HCT116 (cell line): ENCODE results near the gene PCCA. TPM values are rescaled to one million over a fixed set of nuclear protein-coding genes. Genes with fewer than 3 reads are reported as not detected.
A peak's percentile ranks its signal among the peaks of the same experiment; 100 is the strongest.
"Not testable (repeated sequence)": the region's sequence is repeated elsewhere in the genome, so short reads cannot be mapped to it uniquely, and the experiment has no call there.

Source experiments
- ATAC-seq: fragments of 200-7000 bp; cut with Tn5 transposase; 2 replicates; pipeline ENCODE4 v1.9.1; 2020; ENCODE audit warnings: mild to moderate bottlenecking, moderate library complexity
- BruUV-seq: library from RNA; stranded (reverse); fragments of 400-500 nt; replicated peaks from 2 replicates; lab custom pipeline; 2021; lab: Mats Ljungman, UMichigan
- CTCF ChIA-PET: fragments of 300-600 bp; sonication (Branson Sonifier 250); formaldehyde crosslinking; loops from one replicate; lab custom pipeline; 2021; ENCODE audit warnings: antibody characterized with exemption; lab: Charles Lee
- POLR2A ChIA-PET: fragments of 300-600, 350-600 bp; sonication (Branson Sonifier 250); formaldehyde crosslinking; loops from one replicate; lab custom pipeline; 2021; ENCODE audit warnings: antibody characterized with exemption; lab: Charles Lee
- RAD21 ChIA-PET, 2 experiments: fragments of 300-600 bp; sonication (Branson Sonifier 250); formaldehyde crosslinking; loops; one replicate each; lab custom pipeline; 2023; ENCODE audit warnings: low total read pairs in 2 of 2; ENCODE audit not compliant: uncharacterized antibody in 2 of 2, unreplicated experiment in 2 of 2, low non-redundant PET in 1 of 2; lab: Charles Lee
- DNase-seq: peaks from one replicate; pipeline ENCODE4 v3.0.0-alpha.2; 2010; ENCODE audit warnings: low read depth, low spot score
- H2AFZ ChIP-seq: fragments of 200-600 bp; shearing (Covaris generic), sonication (generic); 2 replicates; pipeline ENCODE4 v1.6.1; 2017; ENCODE audit warnings: low read depth, mixed run types, mixed read lengths, antibody characterized with exemption, low read length; ENCODE audit not compliant: poor library complexity, severe bottlenecking
- H3K27ac ChIP-seq: 2 replicates; pipeline ENCODE4 v1.5.1; 2012; ENCODE audit warnings: low read depth, low read length
- H3K27me3 ChIP-seq: fragments of 200-600 bp; sonication (generic); 2 replicates; pipeline ENCODE4 v1.6.1; 2016; ENCODE audit warnings: mixed run types, low read length, mixed read lengths; ENCODE audit not compliant: insufficient read depth
- H3K36me3 ChIP-seq, 2 experiments: fragments of 200-500 bp in 1 of 2; fragments of 200-600 bp in 1 of 2; sonication (Bioruptor generic) in 1 of 2; sonication (generic) in 1 of 2; 2 replicates each; pipeline versions ENCODE4 v1.5.1 to v1.6.1; 2014 to 2016; ENCODE audit warnings: low read length in 2 of 2, inconsistent platforms in 1 of 2, mixed read lengths in 1 of 2, mixed run types in 1 of 2; ENCODE audit not compliant: insufficient read depth in 2 of 2, control insufficient read depth in 1 of 2
- H3K4me1 ChIP-seq, 2 experiments: fragments of 200-600 bp in 1 of 2; sonication (generic) in 1 of 2; 2 replicates each; pipeline versions ENCODE4 v1.5.1 to v1.6.1; 2012 to 2017; ENCODE audit warnings: low read length in 2 of 2, inconsistent platforms in 1 of 2, mild to moderate bottlenecking in 1 of 2, mixed read lengths in 1 of 2, mixed run types in 1 of 2, moderate library complexity in 1 of 2; ENCODE audit not compliant: insufficient read depth in 2 of 2, control insufficient read depth in 1 of 2
- H3K4me2 ChIP-seq: fragments of 200-600 bp; sonication (generic); 2 replicates; pipeline ENCODE4 v1.6.1; 2017; ENCODE audit warnings: mixed run types, low read length, mixed read lengths
- H3K4me3 ChIP-seq, 2 experiments: fragments of 200-600 bp in 1 of 2; sonication (generic) in 1 of 2; replicated peaks in 1 of 2; 2 replicates each; pipeline ENCODE4 v1.5.1; 2011 to 2016; ENCODE audit warnings: low read length in 2 of 2, control low read depth in 1 of 2, low read depth in 1 of 2, mild to moderate bottlenecking in 1 of 2, mixed read lengths in 1 of 2, mixed run types in 1 of 2
- H3K79me2 ChIP-seq: fragments of 200-600 bp; sonication (generic); 2 replicates; pipeline ENCODE4 v1.6.1; 2017; ENCODE audit warnings: mild to moderate bottlenecking, mixed run types, low read length, moderate library complexity, mixed read lengths; ENCODE audit not compliant: insufficient read depth
- H3K9ac ChIP-seq: fragments of 200-600 bp; sonication (generic); 2 replicates; pipeline ENCODE4 v1.6.1; 2016; ENCODE audit warnings: low read length, mixed read lengths
- H3K9me2 ChIP-seq: fragments of 200-600 bp; sonication (generic), shearing (Covaris generic); 2 replicates; pipeline ENCODE4 v1.6.1; 2017; ENCODE audit warnings: mixed run types, mild to moderate bottlenecking, moderate library complexity; ENCODE audit not compliant: insufficient read depth
- H3K9me3 ChIP-seq, 2 experiments: fragments of 200-500 bp in 1 of 2; fragments of 200-600 bp in 1 of 2; sonication (Bioruptor generic) in 1 of 2; sonication (generic) in 1 of 2; 2 replicates each; pipeline ENCODE4 v1.6.1; 2014 to 2017; ENCODE audit warnings: low read length in 2 of 2, mixed read lengths in 2 of 2, inconsistent platforms in 1 of 2, low read depth in 1 of 2, mild to moderate bottlenecking in 1 of 2, mixed run types in 1 of 2, moderate library complexity in 1 of 2; ENCODE audit not compliant: control insufficient read depth in 1 of 2, insufficient read depth in 1 of 2
- H4K20me1 ChIP-seq: fragments of 200-600 bp; sonication (generic), shearing (Covaris generic); 2 replicates; pipeline ENCODE4 v1.6.1; 2017; ENCODE audit warnings: mixed run types, mild to moderate bottlenecking, moderate library complexity; ENCODE audit not compliant: insufficient read depth
- CEBPB ChIP-seq: IDR thresholded peaks from 2 replicates; pipeline ENCODE4 v1.6.1; 2012; ENCODE audit warnings: low read depth
- ELF1 ChIP-seq: IDR thresholded peaks from 2 replicates; pipeline ENCODE4 v1.6.1; 2012; ENCODE audit warnings: low read depth, borderline replicate concordance
- EZH2 ChIP-seq: fragments of 200-600 bp; sonication (generic); IDR thresholded peaks from 2 replicates; pipeline ENCODE4 v1.6.1; 2017; ENCODE audit warnings: antibody characterized with exemption, mixed run types
- FOSL1 ChIP-seq: IDR thresholded peaks from 2 replicates; pipeline ENCODE4 v1.6.1; 2012; ENCODE audit warnings: low read depth
- JUND ChIP-seq: IDR thresholded peaks from 2 replicates; pipeline ENCODE4 v1.6.1; 2012
- POLR2A ChIP-seq: IDR thresholded peaks from 2 replicates; pipeline ENCODE4 v1.7.0; 2011; ENCODE audit warnings: borderline replicate concordance; ENCODE audit not compliant: insufficient read depth, insufficient read length; ENCODE audit errors: extremely low read depth
- SRF ChIP-seq: IDR thresholded peaks from 2 replicates; pipeline ENCODE4 v1.6.1; 2012; ENCODE audit warnings: low read depth
- TCF7L2 ChIP-seq: IDR thresholded peaks from 2 replicates; pipeline ENCODE4 v1.7.0; 2011; ENCODE audit warnings: borderline replicate concordance, inconsistent platforms; ENCODE audit not compliant: insufficient read depth, insufficient read length; ENCODE audit errors: extremely low read depth
- YY1 ChIP-seq: IDR thresholded peaks from 2 replicates; pipeline ENCODE4 v1.6.1; 2011; ENCODE audit warnings: low read length, low read depth, moderate library complexity, mild to moderate bottlenecking; ENCODE audit not compliant: insufficient replicate concordance; ENCODE audit errors: extremely low read depth
- ZBTB33 ChIP-seq: IDR thresholded peaks from 2 replicates; pipeline ENCODE4 v1.6.1; 2011; ENCODE audit warnings: mild to moderate bottlenecking, low read length, moderate library complexity; ENCODE audit not compliant: insufficient replicate concordance; ENCODE audit errors: extremely low read depth
- ZFX ChIP-seq: fragments of 450-650 bp; IDR thresholded peaks from 2 replicates; pipeline ENCODE4 v1.6.1; 2017
- ZNF274 ChIP-seq: fragments of 200-500 bp; sonication (Bioruptor generic); IDR thresholded peaks from 2 replicates; pipeline ENCODE4 v1.6.1; 2014; ENCODE audit warnings: mild to moderate bottlenecking, low read depth, low read length, inconsistent platforms
- intact Hi-C: fragments of 100-400 bp; cut with micrococcal nuclease; formaldehyde crosslinking; loops from 2 replicates; pipeline ENCODE4 v1.10.0; 2022
- total RNA-seq: library from RNA; stranded (reverse); gene quantifications from one replicate; pipeline ENCODE4 v1.2.1, GENCODE V29; 2021; ENCODE audit not compliant: unreplicated experiment

Gene PCCA
- total RNA-seq, 1 experiment from 2014 or later = 23.0 TPM

- ChIA-PET POLR2A (interaction anchor here (1.0 to 2.4 kb wide), 2 partner anchors 10 kb away, joined by 3 to 20 read pairs; partner anchors contain the start of gene PCCA), RAD21 (interaction anchor here in 1 of 2 experiments (0.7 kb wide), 1 partner anchor 416 kb away, joined by 4 read pairs; no protein-coding TSS in a partner anchor), CTCF (interaction anchor here (1.6 kb wide), 1 partner anchor 10 kb away, joined by 3 read pairs; the partner anchor contains the start of gene PCCA)
- H3K79me2 ChIP-seq = peaks cover 31% of the 10 kb centered on the region
- H3K9me2 ChIP-seq, intact Hi-C loops, DNase-seq, H2AFZ ChIP-seq, H3K27ac ChIP-seq, H3K9me3 ChIP-seq, H4K20me1 ChIP-seq, H3K4me2 ChIP-seq, BruUV-seq, H3K36me3 ChIP-seq, H3K27me3 ChIP-seq, H3K9ac ChIP-seq, ATAC-seq, H3K4me3 ChIP-seq: not testable (repeated sequence)
- H3K4me1 ChIP-seq = peaks cover 12 to 18% of the 10 kb centered on the region in 2 experiments
These were observed 10.2 kb downstream of the PCCA start for GRCh38 chr13:100099117-100099445.

- BruUV-seq = no TSS peak
- no peak for ATAC-seq
- H3K4me3 ChIP-seq = no peak overlapping the region
- H2AFZ ChIP-seq = no peak overlapping the region
- no peaks in the 10 kb centered on the region for H3K9me2 ChIP-seq
- H3K27me3 ChIP-seq = no peaks in the 10 kb centered on the region
- peaks cover 30% of the 10 kb centered on the region; the same call in 1 of the 2 replicates for H3K79me2 ChIP-seq
- peak overlapping the region; percentile 37 for H3K4me2 ChIP-seq
- CTCF ChIA-PET = interaction anchor here (1.6 kb wide), 1 partner anchor 12 kb away, joined by 3 read pairs; the partner anchor contains the start of gene PCCA
- H3K9ac ChIP-seq = no peak overlapping the region
- H3K9me3 ChIP-seq = no peaks in the 10 kb centered on the region
- no peaks in the 10 kb centered on the region for H4K20me1 ChIP-seq
- RAD21 ChIA-PET = no interaction called here
- H3K4me1 ChIP-seq = peaks cover 12 to 18% of the 10 kb centered on the region in 2 experiments
- H3K36me3 ChIP-seq = no peaks in the 10 kb centered on the region
- TF ChIP-seq POLR2A (no peak), CEBPB (0 out of 2 replicates have a peak, but pooled peaks have one; percentile 19), FOSL1 (peak; percentile 20; the same call in 1 of the 2 replicates), SRF (no peak), ZNF274 (no peak), ZFX (no peak), EZH2 (no peak), ELF1 (no peak), YY1 (no peak), ZBTB33 (no peak), TCF7L2 (no peak), JUND (no peak)
- intact Hi-C loops = no loop called here
- DNase-seq = no peak
- H3K27ac ChIP-seq = peak overlapping the region; percentile 22; the same call in 1 of the 2 replicates
- POLR2A ChIA-PET = interaction anchor here (0.6 to 1.7 kb wide), 2 partner anchors 10 to 328 kb away, joined by 3 to 4 read pairs; no protein-coding TSS in a partner anchor
These were observed 11.4 kb downstream of the PCCA start for GRCh38 chr13:100100115-100100879.
